Kidney (tissue), 14 donors: ENCODE measurements around the gene ERAP2. TPM values are rescaled to one million over a fixed set of nuclear protein-coding genes. Genes with fewer than 3 reads are reported as not detected.

ENCODE experiments used
- DNase-seq, 5 donors: peaks; one replicate each; pipeline ENCODE4 v3.0.0-alpha.2; 2013 to 2020
- FAIRE-seq: peaks from 2 replicates; lab custom pipeline; 2012; peaks lifted over from hg19 to GRCh38; lab: Jason Lieb, UNC
- H3K27ac ChIP-seq, 2 donors: one replicate each; pipeline ENCODE4 v1.7.0; 2013; ENCODE audit warnings: low read depth in 2 of 2, low read length in 2 of 2, inconsistent platforms in 1 of 2
- H3K27me3 ChIP-seq: one replicate; pipeline ENCODE4 v1.7.1; 2013; ENCODE audit warnings: low read length, inconsistent platforms; ENCODE audit not compliant: control insufficient read depth, insufficient read depth
- H3K36me3 ChIP-seq, 3 donors: one replicate each; pipeline versions ENCODE4 v1.7.0 to v1.7.1; 2013; ENCODE audit warnings: low read length in 3 of 3, control low read depth in 1 of 3, inconsistent platforms in 1 of 3; ENCODE audit not compliant: insufficient read depth in 3 of 3, control insufficient read depth in 2 of 3
- H3K4me1 ChIP-seq, 3 donors: one replicate each; pipeline versions ENCODE4 v1.7.0 to v1.7.1; 2013; ENCODE audit warnings: low read length in 3 of 3, inconsistent platforms in 1 of 3, low read depth in 1 of 3; ENCODE audit not compliant: control insufficient read depth in 2 of 3, insufficient read depth in 2 of 3
- H3K4me3 ChIP-seq, 3 donors: one replicate each; pipeline versions ENCODE4 v1.7.0 to v1.8.1; 2013; ENCODE audit warnings: low read length in 3 of 3, control low read depth in 1 of 3, inconsistent platforms in 1 of 3
- H3K9ac ChIP-seq, 3 donors: one replicate each; pipeline versions ENCODE4 v1.7.0 to v1.7.1; 2013; ENCODE audit warnings: low read length in 3 of 3, control low read depth in 1 of 3, inconsistent platforms in 1 of 3
- H3K9me3 ChIP-seq, 3 donors: one replicate each; pipeline versions ENCODE4 v1.7.0 to v1.7.1; 2013; ENCODE audit warnings: low read length in 3 of 3, control low read depth in 1 of 3, inconsistent platforms in 1 of 3; ENCODE audit not compliant: control insufficient read depth in 2 of 3, insufficient read depth in 1 of 3
- CTCF ChIP-seq: IDR thresholded peaks from 3 replicates; pipeline ENCODE4 v1.5.1; 2012; ENCODE audit warnings: mild to moderate bottlenecking, moderate library complexity, borderline replicate concordance; ENCODE audit not compliant: insufficient read depth; ENCODE audit errors: extremely low read depth
- intact Hi-C: fragments of 100-400 bp; cut with DNase I; formaldehyde crosslinking; loops from one replicate; pipeline ENCODE4 v1.11.1; 2022
- polyA plus RNA-seq: library from polyadenylated mRNA; stranded (reverse); fragments of 350-450 nt; fragmentation: Illumina TruSeq; extraction: RNeasy Lipid Tissue Mini Kit (QIAGEN cat#74804); gene quantifications from one replicate; pipeline ENCODE4 v1.2.3, GENCODE V29; 2014; ENCODE audit warnings: low read depth, low replicate concordance; ENCODE audit not compliant: insufficient read depth
- total RNA-seq: library from RNA; stranded (reverse); fragmentation: NEBNext Ultra II Directional; extraction: Animal tissue kit (Norgen Biotek cat#: 25700); gene quantifications from one replicate; pipeline ENCODE4 v1.2.1, GENCODE V29; 2021
- donor health status: control.
- donor health status: control.
- donor health status: control.
- donor health status: control.
- donor health status: control.
- donor health status: DM: yes; HTN: yes; CAD: no.
- donor health status: Normal renal cell carcinoma (clear cell type).

The ERAP2 gene
- total and polyA plus RNA-seq, 2 donors from 2014 or later, result 8.2 to 13.8 TPM

GRCh38 chr5:96871027-96871399 lies 5.3 kb upstream of the ERAP2 start:
- TF ChIP-seq CTCF, result no peak
- Histone ChIP-seq H3K9ac (no peak overlapping the region), H3K27me3 (no peaks in the 10 kb centered on the region), H3K36me3 (no peaks in the 10 kb centered on the region), H3K4me3 (no peak overlapping the region), H3K4me1 (peaks cover 0 to 2% (median 0%) of the 10 kb centered on the region in 3 donors), H3K27ac (no peak overlapping the region), H3K9me3 (no peaks in the 10 kb centered on the region)
- intact Hi-C loops, result no loop called here
- FAIRE-seq (no peak), DNase-seq (no peak)

GRCh38 chr5:96871686-96872085 lies 4.6 kb upstream of the ERAP2 start:
- Histone ChIP-seq H3K4me1 (peaks cover 0 to 2% (median 0%) of the 10 kb centered on the region in 3 donors), H3K9me3 (no peaks in the 10 kb centered on the region), H3K4me3 (no peak overlapping the region), H3K36me3 (no peaks in the 10 kb centered on the region), H3K9ac (no peak overlapping the region), H3K27ac (no peak overlapping the region), H3K27me3 (no peaks in the 10 kb centered on the region)
- intact Hi-C loops, result no loop called here
- no peak for TF ChIP-seq CTCF
- no peak for DNase-seq
- FAIRE-seq, result no peak

- H3K27me3 ChIP-seq, result no peaks in the 10 kb centered on the region
- DNase-seq (no peak), FAIRE-seq (no peak)
- no peaks in the 10 kb centered on the region for H3K36me3 ChIP-seq
- H3K4me1 ChIP-seq, result peaks cover 0 to 2% (median 0%) of the 10 kb centered on the region in 3 donors
- intact Hi-C loops, result no loop called here
- no peak overlapping the region for H3K27ac ChIP-seq
- no peak overlapping the region for H3K4me3 ChIP-seq
- H3K9ac ChIP-seq, result no peak overlapping the region
- no peak for TF ChIP-seq CTCF
- no peaks in the 10 kb centered on the region for H3K9me3 ChIP-seq
Measured at GRCh38 chr5:96873449-96873848, 2.9 kb upstream of the ERAP2 start.

- intact Hi-C loops, result no loop called here
- no peak for DNase-seq
- no peak overlapping the region for H3K27ac ChIP-seq
- H3K9ac ChIP-seq, result no peak overlapping the region
- no peak overlapping the region for H3K4me3 ChIP-seq
- no peaks in the 10 kb centered on the region for H3K27me3 ChIP-seq
- TF ChIP-seq CTCF, result no peak
- no peak for FAIRE-seq
- H3K4me1 ChIP-seq, result peaks cover 0 to 2% (median 0%) of the 10 kb centered on the region in 3 donors
- no peaks in the 10 kb centered on the region for H3K9me3 ChIP-seq
- H3K36me3 ChIP-seq, result no peaks in the 10 kb centered on the region
Measured at GRCh38 chr5:96874631-96875030, 1.7 kb upstream of the ERAP2 start.
